Renal pelvis (tissue), 4 donors: ENCODE measurements around the gene MED15. TPM values are rescaled to one million over a fixed set of nuclear protein-coding genes. Genes with fewer than 3 reads are reported as not detected.
"Not testable (repeated sequence)": the region's sequence is repeated elsewhere in the genome, so short reads cannot be mapped to it uniquely, and the experiment has no call there.

Experiments
- DNase-seq: peaks from one replicate; pipeline ENCODE4 v3.0.0-alpha.2; 2013
- polyA plus RNA-seq, 3 donors: library from polyadenylated mRNA; unstranded; fragments of 120-200 nt; gene quantifications; one replicate each; pipeline ENCODE4 v1.2.1, GENCODE V29; 2013; ENCODE audit not compliant: insufficient read length in 3 of 3

Gene MED15
- polyA plus RNA-seq, 3 donors, result 45.7 to 62.9 (median 61.4) TPM

DNA sequence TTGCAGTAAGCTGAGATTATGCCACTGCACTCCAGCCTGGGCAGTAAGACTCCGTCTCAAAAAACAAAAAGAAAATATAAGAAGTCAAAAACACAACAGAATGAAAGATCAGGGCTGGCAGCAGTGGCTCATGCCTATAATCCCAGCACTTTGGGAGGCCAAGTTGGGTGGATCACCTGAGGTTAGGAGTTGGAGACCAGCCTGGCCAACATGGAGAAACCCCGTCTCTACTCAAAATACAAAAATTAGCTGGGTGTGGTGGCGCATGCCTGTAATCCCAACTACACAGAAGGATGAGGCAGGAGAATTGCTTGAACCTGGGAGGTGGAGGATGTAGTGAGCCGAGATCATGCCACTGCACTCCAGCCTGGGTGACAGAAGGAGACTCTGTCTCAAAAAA is 87.1 kb downstream of the MED15 start:
- not testable (repeated sequence) for DNase-seq

DNA sequence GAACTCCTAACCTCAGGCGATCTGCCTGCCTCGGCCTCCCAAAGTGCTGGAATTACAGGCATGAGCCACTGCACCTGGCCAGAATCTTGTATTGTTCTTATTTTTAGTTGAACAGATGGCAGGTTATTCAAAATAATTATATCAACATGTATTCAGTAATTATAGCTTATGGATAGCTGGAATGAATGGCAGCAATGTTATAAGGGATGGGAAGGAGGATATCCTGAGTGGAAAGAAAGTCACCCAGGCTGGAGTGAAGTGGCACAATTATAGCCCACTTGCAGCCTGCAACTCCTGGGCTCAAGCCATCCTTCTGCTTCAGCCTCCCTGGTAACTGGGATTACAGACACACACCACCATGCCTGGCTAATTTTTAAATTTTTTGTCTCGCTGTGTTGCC is 88.1 kb downstream of the MED15 start:
- no peak for DNase-seq

DNA sequence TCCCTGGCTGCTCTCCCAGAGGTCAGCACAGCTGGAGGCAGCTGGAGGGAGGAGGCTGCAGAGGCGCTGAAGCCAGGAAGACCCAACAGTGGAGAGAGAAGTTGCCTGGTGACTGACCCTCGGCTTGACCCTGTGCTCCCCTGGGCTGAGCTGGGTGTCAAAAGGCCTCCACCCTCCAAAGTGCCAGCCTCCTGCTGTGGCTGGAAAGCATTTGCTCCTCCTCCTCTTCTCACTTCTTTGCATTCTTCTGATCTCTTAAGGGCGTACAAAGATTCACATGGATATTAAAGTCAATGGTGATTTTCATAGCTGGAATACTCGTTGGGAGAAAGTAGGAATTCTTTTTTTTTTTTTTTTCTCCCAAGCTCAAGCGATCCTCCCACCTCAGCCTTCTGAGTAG is 91.7 kb downstream of the MED15 start:
- no peak for DNase-seq

DNA sequence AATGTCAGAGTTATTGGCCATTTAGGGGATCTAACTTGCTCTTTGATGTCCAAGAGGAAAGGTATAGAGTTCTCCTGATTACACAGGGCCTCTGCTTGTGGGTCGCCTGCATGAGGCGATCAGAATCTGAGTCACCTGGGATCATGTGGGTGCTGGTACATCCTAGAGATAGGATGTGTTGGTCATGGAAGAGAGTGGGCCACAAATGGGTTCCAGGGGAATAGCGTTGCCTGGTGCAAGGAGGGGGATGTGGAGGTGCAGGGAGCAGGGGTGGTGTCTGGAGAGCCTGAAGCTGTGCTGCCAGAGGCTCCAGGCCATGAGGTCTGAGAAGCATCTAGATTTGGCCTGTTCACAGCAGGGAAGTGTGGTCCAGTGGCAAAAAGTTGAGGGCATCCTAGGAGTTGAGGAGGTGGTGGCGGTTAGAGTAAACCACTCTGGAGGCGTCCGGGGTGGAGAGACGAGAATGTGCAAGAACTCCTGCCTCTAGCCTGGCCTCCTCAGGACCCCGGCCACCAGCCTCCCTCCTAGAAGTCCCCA is 92.8 kb downstream of the MED15 start:
- no peak for DNase-seq

DNA sequence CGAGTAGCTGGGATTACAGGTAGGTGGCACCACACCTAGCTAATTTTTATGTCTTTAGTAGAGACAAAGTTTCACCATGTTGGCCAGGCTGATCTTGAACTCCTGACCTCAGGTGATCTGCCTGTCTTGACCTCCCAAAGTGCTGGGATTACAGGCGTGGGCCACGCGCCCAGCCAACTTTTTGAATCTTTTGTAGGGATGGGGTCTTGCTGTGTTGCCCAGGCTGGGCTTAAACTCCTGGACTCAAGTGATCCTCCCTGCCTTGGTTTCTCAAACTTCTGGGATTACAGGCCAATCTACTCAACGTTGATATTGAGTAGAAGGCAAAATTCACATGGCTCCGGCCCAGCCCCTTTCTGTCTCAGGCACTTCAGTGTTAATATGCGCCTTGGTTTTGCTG is 93.9 kb downstream of the MED15 start:
- no peak for DNase-seq

DNA sequence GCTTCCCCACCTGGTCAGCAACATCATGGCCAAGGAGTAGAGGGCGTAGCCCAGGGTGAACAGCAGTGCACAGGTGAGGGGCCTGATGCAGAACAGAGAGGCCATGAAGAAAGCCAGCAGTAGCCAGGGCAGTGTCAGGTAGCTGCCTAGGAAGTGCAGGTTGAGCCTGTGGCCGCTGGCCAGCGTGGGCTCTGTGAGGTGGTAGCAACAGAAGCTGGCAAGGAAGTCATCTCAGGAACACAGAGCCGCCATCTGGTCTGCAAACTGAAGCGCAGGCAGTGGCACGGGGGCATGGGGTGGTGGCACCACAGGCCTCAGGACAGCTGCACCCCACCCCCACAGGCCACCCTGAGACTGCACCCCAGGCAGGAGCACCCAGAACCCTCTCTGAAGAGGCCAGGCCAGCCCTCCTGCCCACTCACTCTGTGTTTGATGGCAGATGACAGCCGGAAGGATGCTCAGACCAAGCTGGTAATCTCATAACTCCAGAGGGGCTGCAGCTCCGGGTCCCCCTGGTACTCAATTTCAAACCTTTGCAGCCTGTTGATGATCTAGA is 95.3 kb downstream of the MED15 start:
- no peak for DNase-seq

DNA sequence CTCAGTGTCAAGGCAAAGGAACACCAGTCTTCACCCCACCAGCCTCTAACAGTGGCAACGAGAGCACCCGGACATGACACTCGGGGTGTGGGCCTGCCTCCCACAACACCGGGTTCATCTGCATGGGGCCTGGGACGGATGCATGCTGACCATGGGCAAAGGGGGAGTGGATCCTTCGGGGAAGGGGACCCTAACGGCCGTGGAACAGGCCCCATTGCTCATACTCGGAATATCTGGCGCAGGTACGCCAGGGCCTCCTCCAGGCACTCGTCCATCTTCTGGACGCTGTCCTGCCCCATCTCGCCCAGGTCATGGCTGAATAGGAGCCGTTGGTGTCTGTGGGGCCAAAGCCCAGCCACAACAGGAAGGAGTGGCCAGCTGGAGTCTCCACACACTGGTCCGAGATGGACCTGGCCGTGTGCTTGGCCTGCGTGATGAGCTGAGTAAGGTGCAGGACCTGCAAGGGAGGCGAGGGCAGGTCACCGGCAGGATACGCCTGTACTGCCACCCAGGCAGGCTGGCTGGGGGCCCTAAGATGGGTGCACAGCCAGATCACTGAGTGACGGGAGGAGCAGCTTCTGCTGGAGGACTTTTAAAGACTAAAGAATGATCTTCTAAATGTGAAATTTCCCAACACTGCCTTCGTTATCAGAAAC is 96.8 kb downstream of the MED15 start:
- DNase-seq, result no peak

DNA sequence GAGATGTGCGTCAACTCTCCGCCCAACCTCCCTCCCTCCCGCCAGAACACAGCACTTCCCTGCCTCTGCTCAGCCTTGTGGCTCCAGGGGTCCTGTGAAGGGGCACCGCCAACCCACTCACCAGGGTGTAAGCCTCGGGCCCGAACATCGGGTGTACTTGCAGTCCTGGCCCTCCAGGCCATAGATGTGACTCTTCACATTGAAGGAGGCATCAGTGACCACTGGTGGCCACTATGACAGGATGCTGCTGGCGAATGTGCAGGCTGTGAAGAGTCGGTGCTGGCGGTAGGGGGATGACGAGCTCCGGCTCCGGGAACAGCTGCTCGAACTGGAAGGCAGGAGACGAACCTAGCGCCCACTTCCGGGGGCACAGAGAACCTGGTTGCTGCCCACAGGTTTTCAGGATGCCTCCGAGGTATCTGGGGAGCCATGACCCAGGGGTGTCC is 97.4 kb downstream of the MED15 start:
- no peak for DNase-seq

DNA sequence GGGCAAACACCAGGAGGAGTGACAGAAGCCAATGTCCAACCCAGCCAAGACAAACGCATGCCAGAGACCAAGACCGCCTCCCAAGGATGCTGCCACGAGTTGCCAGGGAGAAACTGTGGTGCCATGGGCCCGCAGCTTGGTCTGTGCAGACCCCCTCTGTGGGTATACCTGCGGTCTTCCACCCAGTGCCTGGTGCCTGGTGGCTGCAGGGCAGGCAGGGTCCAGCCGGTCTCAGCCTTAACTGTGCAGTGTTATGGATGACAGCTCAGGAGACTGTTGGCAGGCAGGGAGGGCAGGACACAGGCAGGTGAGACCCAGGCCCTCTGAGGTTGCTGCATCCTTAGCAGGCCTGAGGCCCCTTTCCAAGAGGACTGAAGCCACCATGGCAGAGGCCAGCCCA is 97.9 kb downstream of the MED15 start:
- no peak for DNase-seq

DNA sequence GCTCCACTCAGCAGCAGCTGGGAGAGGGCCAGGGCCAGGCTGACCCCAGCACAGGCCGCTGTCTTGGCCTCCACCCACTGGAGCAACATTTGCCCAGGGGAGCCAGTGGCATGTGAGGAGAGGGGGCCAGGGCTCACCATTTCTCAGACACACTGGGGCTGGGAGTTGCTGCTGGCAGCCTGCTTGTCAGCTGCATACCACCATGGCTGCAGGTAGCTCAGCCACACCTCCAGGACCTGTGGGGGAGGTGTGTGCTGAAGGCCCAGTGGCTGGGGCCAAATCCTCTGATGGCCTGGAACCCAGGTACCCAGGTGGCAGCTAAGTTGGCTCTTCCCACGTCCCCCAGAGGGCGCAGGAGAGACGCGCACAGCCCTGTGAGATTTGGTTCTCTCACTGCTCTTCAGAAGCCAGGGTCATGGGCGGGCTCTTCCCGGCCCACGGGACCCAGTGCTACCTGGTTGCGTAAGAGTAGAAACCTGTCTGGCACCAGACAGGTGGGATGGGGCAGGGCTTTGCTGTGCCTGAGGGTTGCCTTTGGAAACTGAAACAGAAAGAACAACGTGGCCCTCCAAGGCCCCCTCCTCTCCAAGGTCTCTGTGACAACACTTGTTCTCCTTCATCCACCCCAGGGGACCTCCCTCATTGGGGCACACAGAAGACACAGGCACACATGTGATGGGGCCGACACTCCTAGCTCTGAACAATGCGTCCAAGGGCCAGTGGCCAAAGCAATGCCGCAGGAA is 98.8 kb downstream of the MED15 start:
- peak; percentile 69 for DNase-seq

DNA sequence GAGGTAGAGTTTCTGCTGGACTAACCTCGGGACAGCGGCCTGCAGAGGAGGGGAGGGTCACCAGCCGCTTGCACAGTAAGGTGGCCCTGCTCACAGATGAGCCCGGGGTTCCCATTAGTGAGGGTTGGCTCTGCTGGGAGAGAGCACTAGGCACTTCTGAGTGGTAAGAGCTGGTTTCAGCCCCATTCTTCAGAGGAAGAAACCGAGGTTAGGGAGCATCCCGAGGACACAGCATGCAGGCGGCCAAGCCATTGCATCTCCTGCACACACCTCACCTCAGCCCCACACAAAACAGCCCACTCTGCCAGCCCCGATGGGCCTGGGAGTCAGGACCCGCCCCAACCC is 99.3 kb downstream of the MED15 start:
- no peak for DNase-seq

DNA sequence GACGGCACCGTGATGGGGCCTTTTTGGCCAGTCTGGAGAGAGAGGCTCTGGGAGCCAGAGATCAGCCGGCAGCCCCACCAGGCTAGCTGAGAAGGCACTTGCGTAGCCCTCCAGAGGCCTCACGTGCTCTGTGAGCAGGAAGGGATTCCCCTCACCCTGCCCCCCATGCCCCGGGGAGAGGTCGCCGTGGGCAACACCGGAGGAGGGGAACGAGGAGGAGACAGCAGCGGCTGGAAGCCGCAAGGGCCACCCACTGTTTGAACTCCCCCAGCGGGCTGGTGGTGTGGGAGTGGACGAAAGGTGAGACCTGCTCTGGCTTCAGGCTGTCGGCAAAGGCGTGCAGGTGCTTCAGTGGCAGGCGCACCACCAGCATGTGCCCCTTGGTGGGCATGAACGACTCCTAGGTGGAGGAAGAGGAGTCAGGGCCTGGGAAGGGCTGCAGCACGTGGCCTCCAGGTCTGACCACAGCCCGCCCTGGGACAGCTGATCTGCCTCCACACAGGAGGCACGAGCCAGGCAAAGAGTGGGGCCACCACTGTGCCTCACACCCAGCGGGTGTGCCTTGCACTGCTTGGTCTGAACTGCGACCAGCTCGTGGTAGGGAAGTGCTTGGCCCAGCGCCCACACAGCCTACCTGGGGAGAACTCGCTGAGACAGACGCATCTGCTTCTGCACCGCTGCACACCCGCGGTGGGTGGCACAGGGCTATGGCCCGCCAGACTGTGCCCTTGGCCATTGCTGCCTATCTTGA is 99.9 kb downstream of the MED15 start:
- DNase-seq, result no peak

DNA sequence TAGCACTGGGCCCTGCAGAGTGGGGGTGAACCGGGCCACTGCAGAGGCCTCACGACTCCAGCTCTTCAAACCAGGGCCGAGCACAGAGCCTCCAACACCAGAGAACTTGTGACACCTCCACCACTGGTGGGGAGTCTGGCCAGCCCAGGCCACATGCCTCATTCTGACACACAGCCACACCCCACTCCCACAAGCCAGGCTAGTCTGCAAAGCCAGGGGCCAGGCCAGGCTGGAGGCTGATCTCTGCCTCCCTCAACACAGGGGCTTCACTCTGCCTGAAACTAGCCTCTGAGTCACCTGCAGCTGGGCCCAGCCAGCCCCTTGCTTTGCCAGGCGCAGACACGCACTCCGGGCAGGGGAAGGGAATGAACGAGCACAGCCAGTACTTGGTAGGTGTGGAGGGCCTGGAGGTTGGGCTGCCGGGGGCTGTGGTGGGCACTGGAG is 102.9 kb downstream of the MED15 start:
- no peak for DNase-seq

DNA sequence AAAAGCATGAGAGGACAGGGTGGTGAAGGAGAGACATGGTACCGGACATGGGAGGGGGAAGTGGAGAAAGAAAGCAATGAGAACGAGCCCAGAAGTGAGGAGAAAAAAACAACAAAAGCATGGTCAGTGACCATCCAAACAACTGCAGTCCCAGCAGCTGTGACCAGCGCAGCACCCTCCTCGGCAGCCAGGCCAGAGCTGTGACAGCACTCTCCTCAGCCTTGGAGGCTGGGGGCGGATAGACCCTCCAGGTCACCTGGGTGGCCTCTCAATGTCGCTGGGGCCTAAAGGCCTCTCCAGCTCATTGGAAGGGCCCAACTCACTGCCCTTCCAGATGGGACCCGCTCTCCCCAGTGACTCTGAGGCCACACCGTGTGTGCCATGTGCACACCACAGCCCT is 103.3 kb downstream of the MED15 start:
- no peak for DNase-seq

DNA sequence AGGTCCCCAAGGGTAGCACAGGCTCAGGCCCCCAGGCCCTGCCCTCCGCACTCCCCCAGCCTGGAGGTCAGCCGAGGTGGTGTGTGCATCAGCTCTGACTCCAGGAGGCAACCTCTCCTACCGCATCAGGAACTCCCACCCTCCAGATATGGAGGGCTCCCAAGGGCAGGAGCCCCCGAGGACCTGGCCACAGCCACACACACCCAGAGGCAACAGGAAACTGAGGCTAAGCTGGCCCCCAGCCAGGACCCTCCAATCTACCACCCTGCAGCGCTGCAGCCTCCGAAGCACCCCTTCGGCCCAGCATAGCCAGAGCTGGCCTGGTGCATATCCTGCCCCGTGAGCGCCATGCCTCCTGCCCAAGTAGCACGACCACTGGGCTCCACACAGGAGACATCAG is 104.0 kb downstream of the MED15 start:
- no peak for DNase-seq

DNA sequence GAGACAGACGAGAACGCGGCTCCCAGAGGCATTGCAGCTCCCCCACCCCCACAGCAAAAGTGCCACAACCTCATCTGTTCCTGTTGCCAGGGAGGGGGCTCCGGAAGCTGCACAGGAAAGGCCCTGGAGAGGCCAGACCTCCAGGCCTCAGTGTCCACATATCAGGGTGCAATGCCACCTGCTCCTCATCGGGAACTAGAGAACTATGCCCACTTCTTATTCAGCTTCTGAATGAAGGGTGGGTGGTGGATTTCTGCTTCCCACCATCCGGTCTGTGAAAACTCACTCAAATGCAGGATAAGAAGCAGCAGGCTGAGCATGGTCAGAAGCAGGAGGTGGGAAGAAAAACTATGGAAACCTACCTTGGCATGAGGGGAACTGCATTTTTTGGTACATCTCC is 105.9 kb downstream of the MED15 start:
- DNase-seq, result no peak

DNA sequence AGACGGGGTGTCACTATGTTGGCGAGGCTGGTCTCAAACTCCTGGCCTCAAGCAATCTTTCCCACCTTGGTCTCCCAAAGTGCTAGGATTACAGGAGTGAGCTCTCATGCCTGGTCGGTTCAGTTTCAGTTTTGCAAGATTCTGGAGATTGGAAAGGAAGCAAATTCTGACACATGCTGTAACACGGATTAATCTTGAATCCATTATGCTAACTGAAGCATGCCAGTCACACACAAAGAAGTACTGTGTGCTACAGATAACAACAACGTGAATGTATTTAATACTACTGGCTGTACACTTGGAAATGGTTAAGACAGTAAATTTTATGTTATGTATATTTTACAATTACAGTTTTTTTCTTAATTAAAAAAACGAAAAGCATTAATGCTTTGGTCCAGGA is 107.6 kb downstream of the MED15 start:
- DNase-seq, result no peak

DNA sequence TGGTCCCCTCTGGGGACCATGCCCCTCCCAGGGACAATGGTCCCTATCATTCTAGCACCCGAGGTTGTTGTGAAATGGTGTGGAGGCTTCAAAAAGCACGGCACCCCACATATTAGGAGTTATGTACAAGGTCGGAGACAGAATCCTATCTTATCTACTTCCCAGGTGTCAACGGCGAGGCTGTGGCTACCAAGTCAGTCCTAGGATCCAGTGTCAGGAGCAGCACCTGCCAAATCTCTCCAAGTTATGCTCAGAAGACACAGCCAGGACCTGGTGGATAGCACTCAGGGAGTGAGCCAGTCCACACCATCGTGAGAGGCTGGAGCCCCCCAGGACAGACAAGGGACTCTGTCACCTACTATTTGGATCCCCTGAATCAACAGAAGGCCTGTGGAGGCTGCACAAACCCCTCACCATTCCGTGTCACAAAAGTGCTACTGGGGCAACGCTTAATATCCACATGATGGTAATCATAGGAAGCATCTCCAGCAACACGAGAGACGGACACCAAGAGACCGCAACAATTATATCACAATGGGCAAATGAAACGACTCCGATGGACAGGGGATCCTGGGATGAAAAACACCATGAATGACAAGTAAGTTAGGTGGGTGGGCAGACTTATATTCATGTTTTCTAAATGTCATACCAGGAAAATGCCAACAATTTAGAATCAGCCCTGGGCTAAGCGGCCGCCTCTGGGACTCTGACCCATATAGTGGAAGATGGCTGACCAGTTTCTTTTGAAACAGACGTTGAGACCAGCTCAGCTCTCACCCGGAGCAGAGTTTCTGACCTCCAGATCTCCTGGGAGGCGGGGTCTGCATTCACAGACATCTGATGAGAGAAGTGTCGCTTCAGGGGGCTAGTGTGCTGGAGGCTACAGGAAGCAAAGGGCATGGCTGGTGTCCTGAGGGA is 108.4 kb downstream of the MED15 start:
- no peak for DNase-seq

DNA sequence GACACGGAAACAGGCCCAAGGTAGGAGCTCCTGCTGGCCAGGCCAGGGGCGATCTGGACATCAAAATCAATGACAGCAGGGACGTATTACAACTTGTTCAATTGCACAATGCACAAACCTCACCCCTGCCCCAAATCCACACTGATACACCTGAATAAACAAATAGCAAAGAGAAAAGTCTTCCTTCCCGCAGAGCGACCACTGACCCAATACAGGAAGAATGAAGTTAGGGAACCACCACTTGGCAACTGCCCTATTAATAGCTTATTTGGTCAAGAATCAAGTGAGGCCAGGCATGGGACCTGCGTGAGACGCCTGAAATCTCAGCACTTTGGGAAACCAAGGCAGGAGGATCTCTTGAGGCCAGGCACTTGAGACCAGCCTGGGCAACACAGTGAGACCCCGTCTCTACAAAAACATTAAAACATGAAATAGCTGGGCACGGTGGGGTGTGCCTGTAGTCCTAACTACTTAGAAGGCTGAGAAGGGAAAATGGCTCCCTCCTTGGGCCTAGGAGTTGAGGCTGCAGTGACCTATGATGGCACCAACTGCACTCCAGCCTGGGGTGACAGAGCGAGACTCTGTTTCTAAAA is 109.1 kb downstream of the MED15 start:
- no peak for DNase-seq

DNA sequence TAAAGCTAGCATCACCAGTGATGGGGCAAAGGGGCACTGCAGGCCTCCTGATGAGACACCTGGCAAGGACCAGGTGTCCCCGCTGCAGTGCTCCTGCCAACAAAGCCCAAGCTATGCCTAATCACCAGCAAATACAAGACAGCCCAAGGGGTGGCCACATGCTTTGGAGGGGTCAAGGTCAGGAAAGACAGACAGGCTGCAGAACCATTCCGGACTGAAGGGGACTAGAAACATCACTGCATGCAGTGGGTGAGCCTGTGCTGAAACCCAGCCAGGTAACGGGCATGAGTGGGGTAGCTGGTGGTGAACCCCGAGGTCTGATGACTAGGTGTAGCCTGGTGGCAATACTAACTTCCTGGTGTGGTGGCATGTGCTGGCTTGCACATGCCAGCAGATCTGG is 111.1 kb downstream of the MED15 start:
- no peak for DNase-seq
